Daoy (cell line): ENCODE data around the gene RLIM. TPM values are rescaled to one million over a fixed set of nuclear protein-coding genes. Genes with fewer than 3 reads are reported as not detected.
A peak's percentile ranks its signal among the peaks of the same experiment; 100 is the strongest.
"Not testable (repeated sequence)": the region's sequence is repeated elsewhere in the genome, so short reads cannot be mapped to it uniquely, and the experiment has no call there.

Experiments used
- DNase-seq: peaks from one replicate; pipeline ENCODE4 v3.0.0-alpha.2; 2015; ENCODE audit warnings: low read depth
- total RNA-seq: library from RNA; depleted of rRNA; stranded (reverse); fragments of >200 nt; shearing (Covaris generic); gene quantifications from 2 replicates; pipeline ENCODE4 v1.2.3, GENCODE V29; 2014; rRNA removed

Gene RLIM
- 41.1 and 45.6 TPM in 2 replicates for total RNA-seq

GRCh38 chrX:74614093-74614909 lies at the start of gene RLIM:
Gene RLIM (minus strand): TSS chrX:74614624. CDS start chrX:74595977, 18,647 bp downstream.
- peak; percentile 95 for DNase-seq

- DNase-seq, result peak; percentile 3
Observed at GRCh38 chrX:74656079-74656745, 41.8 kb upstream of the RLIM start.

GRCh38 chrX:74654953-74655352 lies 40.5 kb upstream of the RLIM start:
- not testable (repeated sequence) for DNase-seq

GRCh38 chrX:74636749-74637314 lies 22.4 kb upstream of the RLIM start:
- DNase-seq, result no peak

GRCh38 chrX:74613370-74614092 lies 893 bp downstream of the RLIM start:
- DNase-seq, result peak; percentile 23

- no peak for DNase-seq
Observed at GRCh38 chrX:74606799-74607198, 7.6 kb downstream of the RLIM start.

GRCh38 chrX:74606342-74606741 lies 8.1 kb downstream of the RLIM start:
- DNase-seq, result no peak

- no peak for DNase-seq
Observed at GRCh38 chrX:74603040-74603439, 11.4 kb downstream of the RLIM start.

GRCh38 chrX:74602142-74602541 lies 12.3 kb downstream of the RLIM start:
- DNase-seq, result no peak

- no peak for DNase-seq
Observed at GRCh38 chrX:74593593-74593992, 20.8 kb downstream of the RLIM start.

- DNase-seq, result no peak
Observed at GRCh38 chrX:74585766-74586165, 28.7 kb downstream of the RLIM start.

- no peak for DNase-seq
Observed at GRCh38 chrX:74579597-74580198, 34.7 kb downstream of the RLIM start.

GRCh38 chrX:74578137-74578536 lies 36.3 kb downstream of the RLIM start:
- no peak for DNase-seq

GRCh38 chrX:74557378-74557777 lies 57.0 kb downstream of the RLIM start:
- DNase-seq, result no peak

GRCh38 chrX:74551934-74552333 lies 62.5 kb downstream of the RLIM start:
- DNase-seq, result no peak

GRCh38 chrX:74550295-74550802 lies 64.1 kb downstream of the RLIM start:
- peak; percentile 76 for DNase-seq

GRCh38 chrX:74546984-74547383 lies 67.4 kb downstream of the RLIM start:
- no peak for DNase-seq

- DNase-seq, result no peak
Observed at GRCh38 chrX:74545880-74546523, 68.4 kb downstream of the RLIM start.

- no peak for DNase-seq
Observed at GRCh38 chrX:74540635-74541249, 73.7 kb downstream of the RLIM start.

- DNase-seq, result peak; percentile 21
Observed at GRCh38 chrX:74536832-74537371, 77.5 kb downstream of the RLIM start.
